GM12878 (cell line): ENCODE data around the gene UCHL5. TPM values are rescaled to one million over a fixed set of nuclear protein-coding genes. Genes with fewer than 3 reads are reported as not detected.

ENCODE experiments used
- E2F8 ChIP-seq: fragments of 450-650 bp; IDR thresholded peaks from 2 replicates; pipeline ENCODE4 v1.6.1; 2018; ENCODE audit warnings: mild to moderate bottlenecking, low read depth, moderate library complexity; ENCODE audit not compliant: partially characterized antibody
- IRF5 ChIP-seq: fragments of 450-650 bp; IDR thresholded peaks from 2 replicates; pipeline ENCODE4 v1.6.1; 2017; ENCODE audit warnings: borderline replicate concordance
- JUNB ChIP-seq: IDR thresholded peaks from 2 replicates; pipeline ENCODE4 v1.6.1; 2016; ENCODE audit warnings: antibody characterized with exemption, mild to moderate bottlenecking
- NFIC ChIP-seq: IDR thresholded peaks from 2 replicates; pipeline ENCODE4 v1.6.1; 2012; ENCODE audit warnings: low read depth, mild to moderate bottlenecking, inconsistent platforms, low read length, moderate library complexity
- NFXL1 ChIP-seq: fragments of 450-650 bp; IDR thresholded peaks from 2 replicates; pipeline ENCODE4 v1.6.1; 2017; ENCODE audit warnings: antibody characterized with exemption, mild to moderate bottlenecking, borderline replicate concordance
- NKRF ChIP-seq: fragments of 450-650 bp; conservative IDR thresholded peaks from 2 replicates; pipeline ENCODE4 v1.6.1; 2017; ENCODE audit warnings: mild to moderate bottlenecking, moderate library complexity
- polyA plus RNA-seq, 11 experiments: library from polyadenylated mRNA; depleted of rRNA in 4 of 11; unstranded in 6 of 11; stranded (reverse) in 5 of 11; fragments of >200 nt; fragmentation: Nextera tagmentation in 4 of 11; fragmentation: Illumina TruSeq in 1 of 11; extraction: Ambion mirVana in 4 of 11; extraction: Trizol in 1 of 11; gene quantifications; 1 replicate in 1 of 11; 2 replicates in 10 of 11; pipeline versions ENCODE4 v1.2.1 to v1.2.3, GENCODE V29; 2011 to 2016; ENCODE audit warnings: inconsistent platforms in 2 of 11, missing spikeins in 2 of 11, low read depth in 1 of 11
- total RNA-seq, 4 experiments: library from RNA; depleted of rRNA in 3 of 4; stranded (reverse); fragments of >200 nt in 3 of 4; fragmentation: Illumina TruSeq in 1 of 4; extraction: Trizol in 1 of 4; gene quantifications; 2 replicates each; pipeline versions ENCODE4 v1.2.1 to v1.2.3, GENCODE V29; 2013 to 2021
- TF ChIP-seq, protein P1 (sequence below): IDR thresholded peaks from 2 replicates; pipeline ENCODE4 v1.6.1; 2012; ENCODE audit warnings: low read depth, low read length, improper control_type of control experiment

The UCHL5 gene
- total and polyA plus RNA-seq, 10 of the 15 experiments (the other 5 are each of a cell fraction or from before 2014, with no cell fraction given): 30.1 to 179 (median 60.1) TPM

DNA sequence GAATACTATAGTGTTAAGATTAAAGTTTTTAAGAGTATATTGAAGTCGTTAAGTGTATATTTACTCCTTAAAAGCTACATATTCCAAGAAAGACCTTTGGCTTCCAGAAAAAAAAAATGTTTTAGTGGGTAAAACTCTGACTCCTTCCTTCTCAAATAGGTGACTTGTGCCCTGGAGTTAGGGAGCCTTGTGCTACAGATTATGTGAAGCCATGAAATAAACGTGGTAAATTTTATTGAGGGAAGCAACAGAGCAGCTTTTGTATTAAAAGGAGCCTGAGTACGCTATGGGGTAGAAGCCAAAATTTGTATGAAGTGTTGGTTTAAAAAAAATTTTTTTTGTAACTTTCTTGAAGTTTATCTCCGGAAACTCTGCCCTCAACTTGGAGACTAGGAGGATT, 1.2 kb upstream of the UCHL5 start (continued):
- TF ChIP-seq NKRF: no peak
- TF ChIP-seq, protein P1, sequence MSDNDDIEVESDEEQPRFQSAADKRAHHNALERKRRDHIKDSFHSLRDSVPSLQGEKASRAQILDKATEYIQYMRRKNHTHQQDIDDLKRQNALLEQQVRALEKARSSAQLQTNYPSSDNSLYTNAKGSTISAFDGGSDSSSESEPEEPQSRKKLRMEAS: no peak
- TF ChIP-seq IRF5: no peak
- no peak for TF ChIP-seq E2F8
- no peak for TF ChIP-seq NFIC
- TF ChIP-seq NFXL1: no peak
- TF ChIP-seq JUNB: no peak
